ENCODE data around the gene PPL.
A peak's percentile ranks its signal among the peaks of the same experiment; 100 is the strongest.

PPL gene

GRCh38 chr16:4947722-4948503, 11.0 kb upstream of the PPL start:
- no peak for DNase-seq (ENCODE audit: low read depth)
- H3K4me3 ChIP-seq (ENCODE audit: control insufficient read depth, low read depth, low read length), result no peak overlapping the region
- no peak for TF ChIP-seq CTCF (IDR thresholded peaks at IDR 0.05; ENCODE audit: control insufficient read depth, insufficient read depth, low read depth, low read length, missing control alignments)

- H3K4me3 ChIP-seq (ENCODE audit: control insufficient read depth, low read depth, low read length), result no peak overlapping the region
- TF ChIP-seq CTCF (IDR thresholded peaks at IDR 0.05; ENCODE audit: control insufficient read depth, insufficient read depth, low read depth, low read length, missing control alignments), result no peak
- no peak for DNase-seq (ENCODE audit: low read depth)
Measured at GRCh38 chr16:4946917-4947316, 10.0 kb upstream of the PPL start.

GRCh38 chr16:4945560-4946502, 8.9 kb upstream of the PPL start:
- no peak for DNase-seq (ENCODE audit: low read depth)
- no peak for TF ChIP-seq CTCF (IDR thresholded peaks at IDR 0.05; ENCODE audit: control insufficient read depth, insufficient read depth, low read depth, low read length, missing control alignments)
- no peak overlapping the region for H3K4me3 ChIP-seq (ENCODE audit: control insufficient read depth, low read depth, low read length)

GRCh38 chr16:4944333-4945281, 7.7 kb upstream of the PPL start:
- no peak overlapping the region for H3K4me3 ChIP-seq (ENCODE audit: control insufficient read depth, low read depth, low read length)
- no peak for TF ChIP-seq CTCF (IDR thresholded peaks at IDR 0.05; ENCODE audit: control insufficient read depth, insufficient read depth, low read depth, low read length, missing control alignments)
- peak; percentile 86 for DNase-seq (ENCODE audit: low read depth)

GRCh38 chr16:4942481-4942880, 5.5 kb upstream of the PPL start:
- DNase-seq (ENCODE audit: low read depth), result no peak
- no peak for TF ChIP-seq CTCF (IDR thresholded peaks at IDR 0.05; ENCODE audit: control insufficient read depth, insufficient read depth, low read depth, low read length, missing control alignments)
- no peak overlapping the region for H3K4me3 ChIP-seq (ENCODE audit: control insufficient read depth, low read depth, low read length)

GRCh38 chr16:4940719-4941118, 3.8 kb upstream of the PPL start:
- no peak for TF ChIP-seq CTCF (IDR thresholded peaks at IDR 0.05; ENCODE audit: control insufficient read depth, insufficient read depth, low read depth, low read length, missing control alignments)
- H3K4me3 ChIP-seq (ENCODE audit: control insufficient read depth, low read depth, low read length), result no peak overlapping the region
- DNase-seq (ENCODE audit: low read depth), result no peak

Measured in AG09309 (cell line).